D341Med (cell line): ENCODE data around the gene DFFB.

Experiments
- DNase-seq: peaks from one replicate; pipeline ENCODE4 v3.0.0; 2012; ENCODE audit warnings: low spot score

DFFB gene

DNA sequence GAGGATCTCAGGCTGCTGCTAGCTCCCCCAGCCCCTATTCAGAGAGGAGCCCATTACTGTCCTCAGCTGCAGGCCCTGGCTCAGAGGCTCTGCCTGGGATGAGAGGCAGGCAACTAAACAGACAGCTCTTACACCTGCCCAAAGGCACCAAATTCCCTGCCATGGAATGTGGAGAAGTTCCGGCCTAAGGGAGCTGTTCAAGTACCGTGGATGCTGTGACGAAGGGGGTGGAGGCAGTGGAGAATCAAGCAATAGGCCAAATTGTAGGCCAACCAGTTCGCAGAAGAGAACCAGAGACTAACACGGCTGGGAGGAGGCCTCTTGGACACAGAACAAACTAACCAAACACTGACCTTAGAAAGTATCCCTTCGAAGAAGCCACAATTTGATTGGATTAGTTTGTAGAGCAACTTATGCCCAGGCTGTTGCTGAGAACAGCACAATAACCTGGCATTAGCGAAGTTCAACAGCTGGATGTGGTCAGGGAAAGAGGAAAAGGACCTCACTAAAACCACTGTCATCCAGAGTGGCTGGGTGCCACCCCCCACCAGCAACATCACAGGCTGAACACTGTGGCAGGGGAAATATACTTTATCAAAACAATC, 39.2 kb downstream of the DFFB start:
- no peak for DNase-seq

DNA sequence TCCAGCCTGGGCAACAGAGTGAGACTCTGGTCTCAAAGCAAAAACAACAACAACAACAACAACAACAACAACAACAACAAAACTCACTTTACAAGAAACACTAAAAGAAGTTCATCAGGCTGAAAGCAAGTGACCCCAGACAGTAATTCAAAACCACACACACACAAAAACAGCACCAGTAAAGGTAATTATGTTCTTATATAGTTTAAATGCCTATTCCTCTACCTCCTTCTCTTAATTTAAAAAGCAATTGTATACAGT, 41.1 kb downstream of the DFFB start:
- DNase-seq, result no peak

DNA sequence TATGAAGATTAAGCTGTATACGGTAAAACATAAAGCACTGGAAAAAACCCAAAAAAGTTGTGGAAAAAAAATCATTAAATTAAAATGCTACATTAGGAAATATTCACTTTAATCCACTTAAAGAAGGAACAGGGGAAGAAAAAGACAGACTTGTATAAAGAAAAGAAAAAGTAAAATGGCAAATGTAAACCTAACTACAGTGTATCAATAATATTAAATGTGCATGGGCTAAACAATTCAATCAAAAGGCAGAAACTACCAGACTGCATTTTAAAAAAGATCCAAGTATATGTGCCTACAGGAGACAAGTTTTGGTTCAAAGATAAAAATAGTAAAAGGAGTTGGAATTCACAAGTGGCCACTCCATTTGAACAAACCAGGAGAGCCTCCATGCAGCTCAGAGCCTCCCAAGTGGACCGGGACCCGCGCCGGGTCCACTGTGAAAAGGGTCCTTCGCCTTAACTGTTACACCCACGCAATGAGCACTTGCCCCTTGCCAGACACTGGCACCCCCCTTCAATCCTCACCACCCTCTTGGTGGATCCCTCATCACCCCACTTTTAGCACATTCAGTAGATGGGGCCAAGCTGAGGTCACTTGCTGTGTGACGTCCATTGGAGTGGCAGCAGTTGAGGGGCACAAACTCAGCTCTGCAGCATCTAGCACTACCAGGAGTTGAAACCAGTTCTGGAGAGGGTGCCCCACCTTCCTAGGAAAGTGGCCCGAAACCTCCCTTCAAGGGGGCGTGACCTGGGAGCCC, 41.9 kb downstream of the DFFB start:
- no peak for DNase-seq

DNA sequence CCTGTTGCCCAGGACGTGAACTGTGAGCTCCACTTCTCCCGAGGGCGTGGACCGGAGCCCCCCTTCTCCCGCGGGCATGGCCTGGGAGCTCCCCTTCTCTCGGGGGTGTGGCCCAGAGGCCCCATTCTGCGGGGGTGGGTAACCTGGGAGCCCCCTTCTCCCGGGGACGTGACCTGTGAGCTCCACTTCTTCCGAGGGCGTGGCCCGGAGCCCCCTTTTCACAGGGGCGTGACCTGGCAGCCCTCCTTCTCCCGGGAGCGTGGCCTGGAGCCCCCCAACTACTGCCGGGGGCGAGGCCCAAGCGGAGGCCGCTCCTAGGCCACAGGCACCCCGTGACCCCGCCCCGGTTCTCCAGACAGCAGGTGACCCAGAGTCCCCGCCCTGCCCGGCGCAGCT, 42.5 kb downstream of the DFFB start:
- DNase-seq, result peak; percentile 54

DNA sequence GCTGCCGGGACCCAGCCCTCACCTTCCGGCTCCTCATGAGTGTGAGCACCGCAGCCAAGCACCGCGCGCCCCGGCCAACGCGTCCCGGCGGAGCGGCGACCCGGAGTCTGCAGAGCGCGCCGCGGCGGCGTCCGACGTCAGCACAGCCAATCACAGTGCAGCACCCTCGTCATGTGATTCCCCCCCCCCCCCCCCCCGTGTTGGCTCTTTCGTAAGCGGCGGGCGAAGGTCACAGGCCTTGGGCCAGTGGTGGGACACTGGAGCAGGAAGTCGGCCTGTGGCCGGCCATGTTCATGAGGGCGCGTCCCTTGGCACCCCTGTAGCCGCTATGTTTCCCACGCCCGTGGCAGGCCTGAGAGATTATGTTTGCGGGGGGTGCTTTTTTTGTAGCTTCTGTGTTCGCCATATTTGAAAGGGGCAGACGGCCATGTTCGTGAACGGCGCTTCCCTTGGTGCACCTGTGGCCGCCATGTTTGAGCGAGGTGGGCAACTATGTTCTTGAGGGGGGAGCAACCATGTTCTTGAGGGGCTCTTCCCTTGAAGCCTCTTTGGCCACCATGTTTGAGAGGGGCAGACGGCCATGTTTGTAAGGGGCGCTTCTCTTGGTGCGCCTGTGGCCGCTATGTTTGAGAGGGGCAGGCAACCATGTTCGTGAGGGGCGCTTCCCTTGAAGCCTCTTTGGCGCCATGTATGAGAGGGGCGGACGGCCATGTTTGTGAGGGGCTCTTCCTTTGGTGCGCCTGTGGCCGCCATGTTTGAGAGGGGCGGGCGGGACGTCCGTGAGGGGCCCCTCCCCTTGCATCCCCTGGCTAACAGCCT, 43.1 kb downstream of the DFFB start, which contains the start of gene C1orf174:
TSS of gene C1orf174 (minus strand) at position 123 of the 819 bp plus-strand sequence. CDS start at position 37, 86 bp downstream.
- DNase-seq, result peak; percentile 95

DNA sequence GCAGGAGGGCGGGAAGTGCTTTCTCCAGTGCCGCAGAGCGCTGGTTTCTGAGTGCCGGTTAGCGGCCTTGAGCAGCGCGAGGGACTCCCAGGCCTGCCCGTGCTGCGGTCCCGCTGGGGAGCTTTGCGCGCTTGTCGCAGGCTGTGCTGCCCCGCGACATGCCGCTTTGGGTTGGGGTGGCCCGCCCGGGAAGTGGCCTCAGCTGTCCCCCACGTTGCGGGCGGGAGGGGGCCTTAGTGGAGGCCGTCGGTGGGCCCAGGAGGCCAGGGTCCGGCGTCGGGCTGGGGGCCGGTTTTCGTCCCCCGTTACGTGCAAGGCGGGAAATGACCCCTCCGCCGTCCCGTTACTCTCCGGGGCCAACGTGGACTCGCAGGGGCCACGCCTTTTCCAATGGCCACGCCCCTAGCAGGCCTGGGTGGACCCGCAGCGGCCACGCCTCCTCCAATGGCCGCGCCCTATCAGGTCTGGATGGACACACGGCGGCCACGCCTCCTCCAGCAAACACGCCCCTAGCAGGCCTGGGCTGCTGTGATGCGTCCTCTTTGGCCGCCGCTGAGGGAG, 43.8 kb downstream of the DFFB start:
- DNase-seq, result peak; percentile 96

DNA sequence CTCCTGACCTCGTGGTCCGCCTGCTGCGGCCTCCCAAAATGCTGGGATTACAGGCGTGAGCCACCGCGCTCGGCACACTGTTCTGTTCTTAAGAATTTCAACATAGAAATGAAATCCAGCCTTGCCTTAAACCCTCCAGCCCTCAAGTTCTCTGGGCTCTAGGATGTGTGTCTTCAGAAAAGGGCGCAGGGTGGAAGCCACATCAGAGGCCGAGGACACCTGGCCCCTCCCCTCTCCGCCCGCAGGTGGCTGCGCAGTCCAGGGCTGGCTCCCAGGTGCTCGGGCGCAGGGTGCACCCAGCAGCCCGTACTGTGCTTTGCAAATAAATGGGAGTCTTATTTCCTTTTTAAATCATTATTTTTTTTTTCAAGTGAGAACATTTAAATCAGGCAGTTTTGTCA, 44.8 kb downstream of the DFFB start:
- DNase-seq, result no peak

DNA sequence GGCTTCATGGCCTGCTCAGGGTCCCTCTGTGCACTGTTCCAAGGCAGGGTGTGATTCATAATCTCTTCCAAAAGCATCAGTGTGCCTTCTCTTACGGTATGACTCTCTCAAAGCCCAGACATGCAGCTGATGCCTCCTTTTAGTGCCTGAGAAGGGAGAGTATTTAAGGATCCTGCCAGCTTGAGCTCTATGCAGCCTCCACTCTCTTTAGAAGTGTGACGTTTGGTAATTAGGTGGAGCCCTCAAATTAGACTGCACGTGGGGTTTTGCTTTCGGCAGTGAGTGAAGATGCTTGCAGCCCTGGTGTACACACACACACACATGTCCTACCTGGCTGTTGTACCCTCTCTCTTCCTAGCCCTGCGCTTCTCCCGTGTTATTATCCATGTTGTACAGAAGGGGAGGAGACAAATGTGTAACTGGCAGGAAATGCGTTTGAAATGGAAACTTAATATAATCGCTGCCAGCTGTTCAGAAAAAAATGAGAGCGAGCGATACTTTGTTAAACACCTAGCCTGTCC, 45.4 kb downstream of the DFFB start:
- no peak for DNase-seq

DNA sequence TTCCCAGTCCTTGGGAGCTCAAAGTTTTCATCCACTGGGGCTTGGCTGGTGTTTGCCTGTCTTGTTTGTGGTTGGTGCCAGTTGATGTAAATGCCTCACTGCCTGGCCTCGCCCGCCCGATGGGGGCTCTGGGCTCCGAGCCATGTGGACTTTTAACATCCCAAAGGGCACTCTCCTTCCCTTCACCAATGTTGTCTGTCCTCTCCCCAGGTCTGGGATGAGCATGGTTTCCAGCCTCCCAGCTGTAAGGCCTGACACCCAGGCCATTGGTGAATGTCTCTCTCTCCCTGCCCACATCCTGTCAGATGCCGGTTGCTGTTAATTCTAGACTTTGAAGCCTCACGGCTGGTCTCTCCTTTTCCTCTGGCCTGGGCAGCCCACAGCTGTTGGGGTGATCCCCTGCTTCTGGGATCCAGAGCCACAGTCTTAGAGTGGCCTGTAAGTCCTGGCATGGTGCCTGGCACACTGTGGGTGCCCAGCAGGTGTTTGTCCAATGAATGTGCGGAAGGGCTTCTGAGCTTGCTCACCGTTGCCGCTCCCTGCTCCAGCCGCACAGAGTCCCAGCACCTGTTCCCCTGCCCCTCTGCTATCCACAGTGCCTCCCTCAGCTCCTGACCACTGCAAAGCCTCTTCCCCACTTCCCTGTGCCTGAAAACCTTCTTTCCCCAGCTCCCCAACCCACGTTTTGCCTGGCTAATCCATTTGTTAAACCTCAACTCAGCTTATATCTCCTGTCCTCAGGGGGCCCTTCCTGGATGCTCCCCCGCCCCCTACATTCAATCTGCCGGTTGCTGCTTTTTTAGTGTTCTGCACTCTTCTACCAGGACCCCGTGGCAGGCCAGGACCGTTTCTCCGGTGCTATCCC, 46.1 kb downstream of the DFFB start:
- DNase-seq, result no peak

DNA sequence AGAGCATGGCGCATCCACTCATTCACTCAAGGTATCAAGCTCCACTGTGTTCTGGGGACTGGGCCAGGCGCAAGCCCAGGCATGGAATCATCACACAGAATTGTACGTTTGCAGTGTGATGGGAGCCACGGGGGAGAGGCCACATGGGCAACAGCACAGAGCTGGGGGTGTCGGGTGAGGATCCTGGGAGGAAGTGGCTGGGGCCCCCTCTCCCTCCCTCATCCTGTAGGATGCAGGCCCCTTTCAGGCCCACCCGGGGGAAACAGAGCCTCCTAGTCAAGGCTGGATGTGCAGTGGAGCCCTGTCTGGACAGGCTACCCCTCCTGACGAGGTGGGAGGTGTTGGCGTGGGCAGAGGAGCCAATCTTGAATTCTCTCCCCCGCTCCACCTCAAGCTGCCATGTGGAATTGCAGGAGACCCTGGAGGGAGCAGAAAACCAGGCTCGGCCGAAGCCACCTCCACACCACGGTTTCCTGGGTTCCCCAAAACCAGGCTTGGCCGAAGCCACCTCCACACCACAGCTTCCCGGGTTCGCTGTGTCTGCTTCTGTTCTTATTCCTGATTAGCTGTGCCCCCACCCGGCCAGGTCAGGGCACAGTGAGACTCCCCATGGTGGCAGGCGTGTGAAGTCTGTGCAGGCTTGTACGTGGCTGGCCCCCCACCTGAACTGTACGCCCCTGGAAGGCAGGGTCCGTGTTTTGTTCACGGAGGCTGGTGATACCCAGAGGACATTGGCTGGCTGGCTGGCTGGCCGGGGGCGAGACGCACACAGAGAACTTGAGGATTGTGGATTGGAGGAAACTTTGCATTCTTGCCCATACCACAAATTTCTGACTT, 46.9 kb downstream of the DFFB start:
- DNase-seq, result no peak

DNA sequence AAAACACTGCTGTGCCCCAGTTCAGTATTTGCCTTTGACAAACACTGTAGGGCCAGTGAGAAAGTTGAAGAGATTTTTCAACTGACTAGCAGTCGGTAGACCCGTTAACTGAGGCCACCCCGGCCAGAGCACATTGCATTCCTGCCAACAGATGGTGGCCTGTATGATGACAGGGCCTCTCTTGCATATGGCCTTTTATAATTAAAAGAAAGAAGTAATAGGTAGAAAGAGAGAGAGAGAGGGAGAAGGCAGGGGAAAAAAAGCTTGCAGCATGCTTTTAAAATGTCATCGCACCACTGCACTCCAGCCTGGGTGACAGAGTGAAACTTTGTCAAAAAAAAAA, 47.5 kb downstream of the DFFB start:
- DNase-seq, result no peak

DNA sequence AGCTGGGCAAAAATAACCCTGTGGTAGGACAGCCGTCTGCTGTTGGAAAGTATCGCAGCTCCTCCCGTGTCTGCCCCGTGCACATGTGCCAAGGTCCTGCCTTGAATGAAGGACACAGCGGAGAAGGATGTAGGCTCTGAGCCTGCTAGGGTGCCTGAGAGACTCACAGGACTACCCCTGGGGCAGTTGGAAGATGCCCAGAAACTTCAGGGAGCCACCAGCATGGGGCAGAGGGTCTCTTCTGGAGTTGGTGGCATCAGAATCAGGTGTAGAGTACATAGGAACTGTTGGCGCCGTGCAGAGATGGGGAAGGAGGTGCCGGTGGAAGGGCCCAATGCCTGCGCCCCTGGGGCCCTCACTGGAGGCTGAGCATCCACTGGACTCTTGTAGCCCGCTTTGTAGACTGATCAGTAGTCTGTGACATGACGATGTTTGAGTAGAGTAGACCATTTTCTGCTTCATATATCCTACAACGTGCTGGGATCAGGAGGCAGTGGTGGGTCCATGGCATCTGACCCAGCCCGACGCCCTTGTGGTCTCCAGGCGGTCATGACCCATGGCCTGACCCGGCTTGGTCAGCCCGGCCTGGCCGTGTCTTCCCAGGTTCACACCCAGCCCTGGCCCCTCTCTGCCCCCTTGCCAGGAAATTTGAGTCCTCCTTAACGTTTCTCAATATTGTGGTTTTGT, 48.1 kb downstream of the DFFB start:
- DNase-seq, result no peak

DNA sequence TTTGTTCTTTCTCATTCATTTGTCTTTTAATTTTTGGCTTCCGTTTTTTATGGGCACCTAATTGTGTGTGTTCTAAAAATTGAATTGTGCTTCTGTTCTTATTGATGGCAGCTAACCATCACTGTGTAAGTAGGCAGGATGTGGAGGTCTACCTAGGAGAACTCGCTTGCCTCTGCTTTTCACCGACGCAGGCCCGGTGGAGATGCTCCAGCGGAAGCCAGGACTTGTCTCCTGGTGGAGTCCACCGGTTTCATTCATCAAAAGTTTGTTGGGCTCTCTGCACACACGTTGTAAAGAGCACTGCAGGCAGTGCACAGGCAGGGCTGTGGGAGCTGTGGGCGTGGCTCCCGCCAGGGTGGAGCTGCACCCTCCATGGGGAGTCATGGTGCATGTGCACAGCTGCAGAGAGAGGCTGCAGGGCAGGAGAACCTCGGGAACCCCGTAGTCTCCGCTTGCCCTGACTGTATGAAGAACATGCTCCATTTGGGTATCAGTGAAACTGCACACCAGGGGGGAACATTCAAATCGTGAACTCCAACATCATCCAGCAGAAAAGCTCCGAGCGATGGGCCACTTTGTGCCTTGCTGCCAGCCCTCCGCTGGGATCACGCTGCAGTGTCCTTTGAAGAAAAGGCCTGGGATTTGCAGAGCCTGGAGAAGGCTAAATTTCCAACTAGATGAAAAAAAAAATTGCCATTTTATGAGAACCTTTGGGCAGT, 48.8 kb downstream of the DFFB start:
- no peak for DNase-seq

DNA sequence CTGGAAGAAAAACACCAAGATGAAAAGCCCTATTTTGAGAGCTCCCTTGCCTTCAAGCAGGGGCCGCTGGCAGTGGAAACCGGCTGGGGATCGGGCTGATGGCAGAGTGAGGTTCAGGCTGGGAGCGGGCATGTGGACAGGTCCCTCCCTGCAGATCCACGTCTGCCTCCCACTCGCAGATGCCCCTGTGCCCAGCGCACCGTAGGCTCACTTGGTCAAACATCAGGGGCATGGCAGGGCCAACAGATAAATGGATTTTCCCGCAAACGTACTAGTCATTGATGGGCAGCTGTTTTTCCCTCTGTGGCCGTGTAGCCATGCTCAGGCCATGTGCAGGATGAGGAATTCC, 49.4 kb downstream of the DFFB start:
- no peak for DNase-seq

DNA sequence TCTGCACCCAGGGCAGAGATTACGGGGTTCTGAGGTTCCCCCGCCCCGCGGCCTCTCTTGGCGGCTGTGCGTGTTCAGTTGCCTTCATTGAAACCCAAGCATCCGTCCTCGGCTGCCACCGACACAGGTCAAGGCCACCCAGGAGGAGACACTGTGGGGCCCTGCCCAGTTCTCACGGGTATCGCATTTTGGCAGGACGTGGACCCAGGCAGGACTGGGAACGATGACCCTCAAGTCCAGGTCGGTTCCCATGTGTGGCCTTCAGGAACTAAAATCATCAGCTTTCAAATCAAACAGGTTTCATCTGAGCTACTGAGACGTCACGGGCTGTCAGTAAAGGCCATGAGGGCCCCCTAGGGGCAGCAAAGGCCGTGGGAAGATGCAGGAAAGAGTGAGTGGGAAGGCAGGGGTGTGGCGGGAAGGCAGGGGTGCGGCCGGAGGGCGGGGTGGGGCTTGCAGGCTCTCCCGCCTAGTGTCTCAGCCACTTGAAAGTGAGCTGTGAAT, 49.8 kb downstream of the DFFB start:
- DNase-seq, result no peak

DNA sequence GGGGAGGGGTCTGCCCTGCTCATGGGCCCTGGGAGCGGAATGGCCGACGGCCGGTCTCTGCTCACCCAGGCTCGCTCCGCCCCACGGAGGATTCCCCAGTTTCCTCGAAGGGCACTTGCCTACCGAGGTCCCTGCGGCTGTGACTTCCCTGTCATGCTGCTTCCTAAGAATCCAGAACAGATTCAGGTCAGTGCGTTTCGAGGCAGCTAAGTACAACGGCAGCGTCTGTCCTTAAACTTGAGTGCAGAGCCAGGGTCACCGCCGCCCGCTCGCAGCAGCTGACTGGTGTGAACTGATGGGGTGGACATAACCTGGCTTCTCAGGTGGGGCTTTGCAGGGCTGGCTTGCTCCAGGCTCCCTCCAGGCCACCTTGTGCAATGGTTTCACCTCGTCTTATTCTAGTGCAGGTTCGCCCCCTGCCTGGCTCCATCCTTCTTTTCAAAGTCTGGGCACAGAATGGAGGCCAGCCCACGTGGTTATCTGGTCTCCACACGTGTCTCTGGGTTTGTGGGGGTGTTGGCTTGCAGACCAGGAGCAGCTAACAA, 50.4 kb downstream of the DFFB start:
- no peak for DNase-seq

DNA sequence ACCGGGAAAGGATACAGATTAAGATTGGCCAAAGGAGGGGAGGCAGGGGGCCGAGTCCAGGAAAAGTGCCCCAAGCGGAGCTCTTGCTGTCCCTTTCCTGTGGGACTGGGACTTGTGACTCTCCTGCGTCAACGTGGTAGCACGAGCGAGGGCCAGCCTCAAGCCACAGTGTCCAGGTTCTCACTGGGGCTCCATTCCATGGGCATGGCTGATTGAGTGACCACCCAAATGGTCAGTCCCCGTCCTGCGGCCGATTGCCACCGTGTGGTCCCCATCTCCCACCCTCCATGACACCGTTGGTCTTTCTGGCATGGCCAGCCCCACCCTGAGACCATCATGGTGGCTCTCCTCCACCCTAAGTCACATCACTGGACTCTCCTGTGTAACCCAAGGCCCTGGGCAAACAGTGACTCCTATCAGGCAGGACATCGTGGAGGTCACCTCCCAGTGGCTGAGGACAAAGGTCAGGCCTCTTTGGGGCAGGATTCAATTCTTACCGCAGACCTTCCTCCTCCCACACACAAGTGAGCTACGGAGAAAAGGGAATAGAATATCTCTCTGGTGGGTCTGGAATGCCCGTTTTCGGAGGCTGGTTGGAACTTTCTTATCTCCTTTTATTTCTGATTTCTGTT, 51.7 kb downstream of the DFFB start:
- no peak for DNase-seq

DNA sequence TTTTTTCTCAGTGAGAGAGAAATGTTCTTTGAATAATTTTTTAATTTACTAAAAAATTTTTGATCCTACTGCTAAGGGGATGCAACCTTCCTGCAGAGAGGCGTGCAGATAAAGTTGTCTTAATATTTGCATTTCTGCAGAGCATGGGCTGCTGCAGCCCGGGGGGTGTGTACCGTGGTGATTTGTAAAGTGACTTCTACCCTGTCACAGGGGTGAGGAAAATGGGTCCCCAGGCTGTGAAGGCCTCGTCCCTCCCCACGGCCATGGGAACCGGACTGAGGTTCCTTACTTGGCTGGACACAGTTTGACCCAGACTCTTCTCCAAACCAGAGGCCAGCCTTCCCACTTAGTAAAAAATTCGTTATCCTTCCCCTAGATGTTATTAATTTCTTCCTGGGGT, 52.3 kb downstream of the DFFB start:
- DNase-seq, result no peak
